GM12878 (cell line): ENCODE data around the gene SRD5A2. TPM values are rescaled to one million over a fixed set of nuclear protein-coding genes. Genes with fewer than 3 reads are reported as not detected.

Source experiments
- ATAC-seq: fragments of 200-7000 bp; cut with Tn5 transposase; 3 replicates; pipeline ENCODE4 v1.9.1; 2020; ENCODE audit warnings: mild to moderate bottlenecking, moderate library complexity
- BruUV-seq: library from RNA; stranded (reverse); fragments of 400-500 nt; replicated peaks from 2 replicates; lab custom pipeline; 2021; lab: Mats Ljungman, UMichigan
- CTCF ChIA-PET: fragments of 300-600 bp; sonication (Branson Sonifier 250); formaldehyde crosslinking; extraction: SDS; loops from one replicate; lab custom pipeline; 2021; ENCODE audit warnings: inconsistent platforms; lab: Yijun Ruan, JAX
- POLR2A ChIA-PET: fragments of 350-600 bp; formaldehyde crosslinking; extraction: SDS; loops from one replicate; lab custom pipeline; 2021; ENCODE audit warnings: inconsistent platforms; lab: Charles Lee
- RAD21 ChIA-PET: fragments of 300-600 bp; sonication (Branson Sonifier 250); formaldehyde crosslinking; loops from one replicate; lab custom pipeline; 2023; ENCODE audit warnings: antibody characterized with exemption; ENCODE audit not compliant: unreplicated experiment; lab: Charles Lee
- SMC1A ChIA-PET: fragments of 300-600 bp; sonication (Branson Sonifier 250); formaldehyde crosslinking; loops from one replicate; lab custom pipeline; 2023; ENCODE audit not compliant: unreplicated experiment, uncharacterized antibody; lab: Charles Lee
- DNase-seq: peaks from one replicate; pipeline ENCODE4 v3.0.0-alpha.2; 2011; ENCODE audit warnings: low read depth, low spot score
- FAIRE-seq: peaks from 3 replicates; lab custom pipeline; 2011; peaks lifted over from hg19 to GRCh38; lab: Jason Lieb, UNC
- H2AFZ ChIP-seq: 2 replicates; pipeline ENCODE4 v1.6.0; 2011; ENCODE audit warnings: low read depth, low read length, control low read depth; ENCODE audit not compliant: control insufficient read depth
- H3K27ac ChIP-seq: 2 replicates; pipeline ENCODE4 v1.5.1; 2011; ENCODE audit warnings: control low read depth; ENCODE audit not compliant: control insufficient read depth, insufficient read depth
- H3K27me3 ChIP-seq, 2 experiments: replicated peaks in 1 of 2; 2 replicates each; pipeline versions ENCODE4 v1.6.0 to v1.6.1; 2011; ENCODE audit warnings: low read length in 1 of 2; ENCODE audit not compliant: control insufficient read depth in 2 of 2, insufficient read depth in 2 of 2
- H3K36me3 ChIP-seq, 2 experiments: 2 replicates each; pipeline ENCODE4 v1.5.1; 2011; ENCODE audit warnings: low read length in 1 of 2; ENCODE audit not compliant: control insufficient read depth in 2 of 2, insufficient read depth in 2 of 2
- H3K4me1 ChIP-seq: 2 replicates; pipeline ENCODE4 v1.6.1; 2011; ENCODE audit warnings: mild to moderate bottlenecking, low read length, moderate library complexity, mixed read lengths; ENCODE audit not compliant: control insufficient read depth, insufficient read depth
- H3K4me2 ChIP-seq: 2 replicates; pipeline ENCODE4 v1.6.0; 2011; ENCODE audit warnings: control low read depth; ENCODE audit not compliant: control insufficient read depth, insufficient read depth
- H3K4me3 ChIP-seq: fragments of 200-600 bp; sonication (generic); 2 replicates; pipeline ENCODE4 v1.5.1; 2016
- H3K79me2 ChIP-seq: 2 replicates; pipeline ENCODE4 v1.6.0; 2011; ENCODE audit warnings: low read length; ENCODE audit not compliant: control insufficient read depth, insufficient read depth
- H3K9ac ChIP-seq: 2 replicates; pipeline ENCODE4 v1.8.0; 2011; ENCODE audit warnings: low read length, control low read depth, mixed read lengths; ENCODE audit not compliant: control insufficient read depth, insufficient read depth
- H3K9me3 ChIP-seq: replicated peaks from 3 replicates; pipeline ENCODE4 v1.5.1; 2011; ENCODE audit warnings: mild to moderate bottlenecking, low read length; ENCODE audit not compliant: control insufficient read depth, insufficient read depth
- H4K20me1 ChIP-seq: 2 replicates; pipeline ENCODE4 v1.6.0; 2011; ENCODE audit not compliant: control insufficient read depth, insufficient read depth
- EZH2 ChIP-seq: IDR thresholded peaks from 2 replicates; pipeline ENCODE4 v1.6.1; 2012; ENCODE audit warnings: low read depth, mild to moderate bottlenecking, control low read depth, inconsistent platforms, low read length, borderline replicate concordance; ENCODE audit not compliant: control insufficient read depth
- MAX ChIP-seq: IDR thresholded peaks from 2 replicates; pipeline ENCODE4 v1.6.1; 2012; ENCODE audit warnings: low read depth, low read length, improper control_type of control experiment
- RUNX3 ChIP-seq: IDR thresholded peaks from 2 replicates; pipeline ENCODE4 v1.6.1; 2012; ENCODE audit warnings: low read length, inconsistent platforms
- TARDBP ChIP-seq: IDR thresholded peaks from 2 replicates; pipeline ENCODE4 v1.6.1; 2016; ENCODE audit warnings: borderline replicate concordance
- ZNF207 ChIP-seq: fragments of 450-650 bp; IDR thresholded peaks from 2 replicates; pipeline ENCODE4 v1.6.1; 2014; ENCODE audit warnings: antibody characterized with exemption, mild to moderate bottlenecking, borderline replicate concordance
- ZNF274 ChIP-seq: IDR thresholded peaks from one replicate; pipeline ENCODE4 v1.8.0; 2011; ENCODE audit not compliant: insufficient read length, insufficient read depth
- WGBS: methylation state at CpG from one replicate; pipeline ENCODE4 v1.1.6; 2016; ENCODE audit warnings: low lambda C conversion rate; ENCODE audit not compliant: insufficient replicate concordance, insufficient coverage; ENCODE audit errors: missing lambda C conversion rate; 5-methylcytosine and 5-hydroxymethylcytosine counted together
- in situ Hi-C: fragments of 300-500 bp; cut with MboI; formaldehyde crosslinking; loops from 9 replicates; pipeline ENCODE4 v1.14.3; 2018; ENCODE audit warnings: mixed read lengths
- intact Hi-C: fragments of 100-400 bp; cut with micrococcal nuclease; formaldehyde crosslinking; loops from one replicate; pipeline ENCODE4 v1.14.2; 2022; ENCODE audit not compliant: unreplicated experiment
- polyA plus RNA-seq, 11 experiments: library from polyadenylated mRNA; depleted of rRNA in 4 of 11; unstranded in 6 of 11; stranded (reverse) in 5 of 11; fragments of >200 nt; fragmentation: Nextera tagmentation in 4 of 11; fragmentation: Illumina TruSeq in 1 of 11; extraction: Ambion mirVana in 4 of 11; extraction: Trizol in 1 of 11; gene quantifications; 1 replicate in 1 of 11; 2 replicates in 10 of 11; pipeline versions ENCODE4 v1.2.1 to v1.2.3, GENCODE V29; 2011 to 2016; ENCODE audit warnings: inconsistent platforms in 2 of 11, missing spikeins in 2 of 11, low read depth in 1 of 11
- total RNA-seq, 4 experiments: library from RNA; depleted of rRNA in 3 of 4; stranded (reverse); fragments of >200 nt in 3 of 4; fragmentation: Illumina TruSeq in 1 of 4; extraction: Trizol in 1 of 4; gene quantifications; 2 replicates each; pipeline versions ENCODE4 v1.2.1 to v1.2.3, GENCODE V29; 2013 to 2021

Gene SRD5A2
- total and polyA plus RNA-seq, 10 of the 15 experiments (the other 5 are each of a cell fraction or from before 2014, with no cell fraction given): 0.01 TPM; not detected in 7

GRCh38 chr2:31556940-31557339 lies 23.8 kb downstream of the SRD5A2 start (continued):
- TF ChIP-seq ZNF207: no peak
- TF ChIP-seq RUNX3: no peak
- TF ChIP-seq EZH2: no peak
- no peak for TF ChIP-seq TARDBP

- DNase-seq: no peak
- no peaks in the 10 kb centered on the region for H3K27me3 ChIP-seq
- no peaks in the 10 kb centered on the region for H3K36me3 ChIP-seq
- no peak overlapping the region for H2AFZ ChIP-seq
- no peaks in the 10 kb centered on the region for H3K9me3 ChIP-seq
- no peak for FAIRE-seq
- in situ Hi-C loops: no loop called here
- POLR2A ChIA-PET: no interaction called here
- H3K27ac ChIP-seq: no peak overlapping the region
- no peaks in the 10 kb centered on the region for H3K4me1 ChIP-seq
- intact Hi-C loops: no loop called here
- TF ChIP-seq ZNF274 (no peak), MAX (no peak)
- ATAC-seq: no peak
- SMC1A ChIA-PET: no interaction called here
- H3K4me2 ChIP-seq: no peak overlapping the region
- CTCF ChIA-PET: interaction anchor here (1.1 kb wide), 1 partner anchor 844 kb away, joined by 3 read pairs; no protein-coding TSS in a partner anchor
- RAD21 ChIA-PET: no interaction called here
- H3K4me3 ChIP-seq: no peak overlapping the region
- no peak overlapping the region for H3K9ac ChIP-seq
- H3K79me2 ChIP-seq: no peaks in the 10 kb centered on the region
- 33% methylated on average over 3 of the region's 3 CpGs for WGBS
- H4K20me1 ChIP-seq: no peaks in the 10 kb centered on the region
- no TSS peak for BruUV-seq
These were observed 24.6 kb downstream of the SRD5A2 start for GRCh38 chr2:31555967-31556706.
